ENCODE results near the gene LCE2C. TPM values are rescaled to one million over a fixed set of nuclear protein-coding genes. Genes with fewer than 3 reads are reported as not detected.

The LCE2C gene
- total RNA-seq, 1 experiment from 2014 or later, result not detected

GRCh38 chr1:152673016-152673415 lies 2.1 kb upstream of the LCE2C start:
- Histone ChIP-seq H4K8ac (replicated peaks; ENCODE audit: insufficient read length, low read depth, low read length) (no peak overlapping the region), H4K20me1 (ENCODE audit: control insufficient read depth, insufficient read depth, insufficient read length) (no peaks in the 10 kb centered on the region), H3K4me1 (ENCODE audit: insufficient read depth, low read length) (no peaks in the 10 kb centered on the region), H4K91ac (ENCODE audit: insufficient read length, low read depth, low read length) (no peak overlapping the region), H3T11ph (ENCODE audit: low read length) (no peak overlapping the region), H2BK5ac (ENCODE audit: insufficient read length, low read length) (no peak overlapping the region), H2AFZ (ENCODE audit: low read length) (no peak overlapping the region), H3K79me2 (ENCODE audit: insufficient read depth, low read length) (no peaks in the 10 kb centered on the region), H3K4ac (ENCODE audit: low read depth, low read length) (no peak overlapping the region), H2AK5ac (ENCODE audit: insufficient read length, low read length) (no peak overlapping the region), H3K14ac (ENCODE audit: insufficient read depth, low read length) (no peak overlapping the region), H3K4me2 (ENCODE audit: insufficient read depth, insufficient read length, low read length) (no peak overlapping the region), H3K27ac (ENCODE audit: insufficient read length, low read depth, low read length) (no peak overlapping the region), H3K79me1 (ENCODE audit: insufficient read depth, low read depth, low read length, poor library complexity, severe bottlenecking) (no peaks in the 10 kb centered on the region), H2BK120ac (ENCODE audit: low read depth, low read length, poor library complexity, severe bottlenecking) (no peak overlapping the region), H2BK15ac (ENCODE audit: low read depth, low read length) (no peak overlapping the region), H4K5ac (ENCODE audit: insufficient read length, low read depth, low read length) (no peak overlapping the region), H2BK12ac (ENCODE audit: insufficient read length, low read depth, low read length) (no peak overlapping the region), H3K9me3 (ENCODE audit: control insufficient read depth, low read depth, low read length) (peaks cover 93% of the 10 kb centered on the region), H3K27me3 (ENCODE audit: insufficient read depth, low read length) (no peaks in the 10 kb centered on the region; the same call in 1 of the 2 replicates), H3K56ac (ENCODE audit: insufficient read length, low read depth, low read length) (no peak overlapping the region), H3K18ac (ENCODE audit: insufficient read length, low read depth, low read length) (no peak overlapping the region), H3K23ac (ENCODE audit: insufficient read length, low read depth, low read length) (no peak overlapping the region), H3K23me2 (ENCODE audit: insufficient read length, low read depth, low read length, poor library complexity, severe bottlenecking) (no peaks in the 10 kb centered on the region), H3K9ac (ENCODE audit: extremely low read depth, insufficient read length, low read length) (no peak overlapping the region), H2BK20ac (ENCODE audit: low read depth, low read length, poor library complexity, severe bottlenecking) (no peak overlapping the region)
- H3K4me3 Mint-ChIP-seq, result no peak overlapping the region
- no peaks in the 10 kb centered on the region for H3K27me3 Mint-ChIP-seq (ENCODE audit: low read depth)
- TF ChIP-seq, protein P1, sequence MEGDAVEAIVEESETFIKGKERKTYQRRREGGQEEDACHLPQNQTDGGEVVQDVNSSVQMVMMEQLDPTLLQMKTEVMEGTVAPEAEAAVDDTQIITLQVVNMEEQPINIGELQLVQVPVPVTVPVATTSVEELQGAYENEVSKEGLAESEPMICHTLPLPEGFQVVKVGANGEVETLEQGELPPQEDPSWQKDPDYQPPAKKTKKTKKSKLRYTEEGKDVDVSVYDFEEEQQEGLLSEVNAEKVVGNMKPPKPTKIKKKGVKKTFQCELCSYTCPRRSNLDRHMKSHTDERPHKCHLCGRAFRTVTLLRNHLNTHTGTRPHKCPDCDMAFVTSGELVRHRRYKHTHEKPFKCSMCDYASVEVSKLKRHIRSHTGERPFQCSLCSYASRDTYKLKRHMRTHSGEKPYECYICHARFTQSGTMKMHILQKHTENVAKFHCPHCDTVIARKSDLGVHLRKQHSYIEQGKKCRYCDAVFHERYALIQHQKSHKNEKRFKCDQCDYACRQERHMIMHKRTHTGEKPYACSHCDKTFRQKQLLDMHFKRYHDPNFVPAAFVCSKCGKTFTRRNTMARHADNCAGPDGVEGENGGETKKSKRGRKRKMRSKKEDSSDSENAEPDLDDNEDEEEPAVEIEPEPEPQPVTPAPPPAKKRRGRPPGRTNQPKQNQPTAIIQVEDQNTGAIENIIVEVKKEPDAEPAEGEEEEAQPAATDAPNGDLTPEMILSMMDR (conservative IDR thresholded peaks at IDR 0.05), result no peak
- no peak for DNase-seq
- peaks cover 4 to 15% (median 8%) of the 10 kb centered on the region in 3 experiments; a peak in 6 of 7 replicates for H3K36me3 Mint-ChIP-seq (ENCODE audit: insufficient read depth in 1 of 3, low read depth in 3 of 3)
- H3K4me1 Mint-ChIP-seq, result no peaks in the 10 kb centered on the region
- H3K9me3 Mint-ChIP-seq, result peaks cover 96% of the 10 kb centered on the region in 2 experiments
- WGBS (ENCODE audit: extremely low coverage, insufficient read length, low lambda C conversion rate), result no CpG with 5 or more reads among the region's 2 CpGs
- no peak overlapping the region for H3K27ac Mint-ChIP-seq
